ENCODE measurements around the gene C20orf144.

The C20orf144 gene

DNA sequence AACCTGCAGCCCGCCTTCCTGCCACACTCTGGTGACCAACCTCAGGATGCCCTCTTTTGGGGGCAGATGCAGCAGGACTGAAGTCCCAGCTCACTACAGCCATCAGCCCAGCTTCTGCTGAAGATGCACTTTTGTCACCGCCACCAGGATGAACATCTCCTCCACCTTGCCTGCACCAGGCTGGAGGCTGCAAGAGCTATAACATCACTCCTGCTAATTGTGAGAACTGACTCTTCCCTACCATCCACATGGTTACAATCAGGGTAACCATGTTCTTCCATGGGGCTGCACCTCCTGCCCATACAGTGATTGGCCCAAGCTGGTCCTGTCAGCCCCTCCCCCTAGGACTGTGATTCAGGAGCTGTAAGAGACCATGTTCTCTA is 2.6 kb downstream of the C20orf144 start:
- Histone ChIP-seq H3K9me3 (ENCODE audit: control insufficient read depth, low read length) (no peaks in the 10 kb centered on the region), H3K4me3 (ENCODE audit: extremely low read depth, insufficient read depth, low read length, poor library complexity, severe bottlenecking) (no peak overlapping the region), H3K27ac (ENCODE audit: low read depth, low read length, severe bottlenecking) (no peak overlapping the region), H3K36me3 (ENCODE audit: control insufficient read depth, insufficient read depth, low read length) (peaks cover 29% of the 10 kb centered on the region), H3K4me1 (ENCODE audit: control insufficient read depth, insufficient read depth, low read length, poor library complexity, severe bottlenecking) (peaks cover 9% of the 10 kb centered on the region)
- 94 to 100% methylated on average over 2 of the region's 2 CpGs for WGBS, 2 experiments (ENCODE audit: insufficient coverage in 2 of 2)

DNA sequence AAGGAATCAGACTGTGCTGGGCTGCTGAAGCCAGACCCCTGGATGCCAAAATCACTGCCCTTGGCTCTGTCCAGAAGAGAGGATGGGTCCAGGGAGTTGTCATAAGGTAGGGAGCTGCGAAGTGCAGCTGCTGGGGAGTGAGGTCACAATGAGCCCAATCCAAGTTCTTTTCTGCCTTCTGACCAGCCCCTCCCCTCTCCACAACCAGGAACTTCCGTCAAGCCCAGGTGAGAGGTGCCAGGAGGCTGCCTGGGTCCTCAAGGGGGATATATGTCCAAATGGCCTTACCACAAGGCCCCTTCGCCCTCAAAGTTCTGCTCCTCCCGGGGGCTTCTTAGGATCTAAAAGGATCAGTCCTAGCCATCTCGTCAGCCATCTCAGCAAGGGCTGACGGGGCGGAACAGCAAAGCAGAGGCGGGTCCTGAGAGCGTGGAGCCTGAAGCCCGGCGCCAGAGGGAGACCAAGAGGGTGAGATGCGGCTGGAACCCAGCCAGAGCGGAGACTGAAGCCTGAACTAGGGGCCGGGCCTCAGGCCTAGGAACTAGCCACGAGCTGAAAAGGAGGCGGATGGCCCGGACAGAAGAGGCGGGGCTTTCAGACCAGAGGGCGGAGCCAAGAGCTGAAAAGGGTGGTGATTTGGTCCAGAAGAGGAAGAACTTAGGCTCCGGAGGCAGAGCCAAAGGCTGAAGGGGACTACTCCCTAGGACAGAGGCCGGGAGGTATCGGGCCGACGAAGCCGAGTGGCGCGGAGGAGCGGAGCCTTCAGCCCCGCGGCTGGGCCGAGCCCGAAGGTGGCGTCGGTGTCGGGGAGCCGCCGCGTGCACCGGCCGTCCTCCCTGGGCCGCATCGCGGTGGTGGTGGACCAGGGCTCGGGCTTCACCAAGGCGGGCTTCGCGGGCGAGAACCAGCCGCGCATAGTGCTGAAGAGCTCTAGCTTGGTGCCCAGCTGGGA is 4.4 kb downstream of the C20orf144 start, which contains the start of gene ACTL10:
TSS of gene ACTL10 (plus strand) at position 651 of the 952 bp plus-strand sequence. CDS start 555 bp downstream, outside the sequence.
- H3K9me3 ChIP-seq (ENCODE audit: control insufficient read depth, low read length) = no peaks in the 10 kb centered on the region
- 56 to 62% methylated on average over 49 of the region's 50 CpGs for WGBS, 2 experiments (ENCODE audit: insufficient coverage in 2 of 2)
- peak within 1 kb of the TSS; percentile 22 for H3K4me3 ChIP-seq (ENCODE audit: extremely low read depth, insufficient read depth, low read length, poor library complexity, severe bottlenecking)
- peaks cover 38% of the 10 kb centered on the region for H3K36me3 ChIP-seq (ENCODE audit: control insufficient read depth, insufficient read depth, low read length)
- peak within 1 kb of the TSS; percentile 66 for H3K27ac ChIP-seq (ENCODE audit: low read depth, low read length, severe bottlenecking)
- peaks cover 9% of the 10 kb centered on the region for H3K4me1 ChIP-seq (ENCODE audit: control insufficient read depth, insufficient read depth, low read length, poor library complexity, severe bottlenecking)

DNA sequence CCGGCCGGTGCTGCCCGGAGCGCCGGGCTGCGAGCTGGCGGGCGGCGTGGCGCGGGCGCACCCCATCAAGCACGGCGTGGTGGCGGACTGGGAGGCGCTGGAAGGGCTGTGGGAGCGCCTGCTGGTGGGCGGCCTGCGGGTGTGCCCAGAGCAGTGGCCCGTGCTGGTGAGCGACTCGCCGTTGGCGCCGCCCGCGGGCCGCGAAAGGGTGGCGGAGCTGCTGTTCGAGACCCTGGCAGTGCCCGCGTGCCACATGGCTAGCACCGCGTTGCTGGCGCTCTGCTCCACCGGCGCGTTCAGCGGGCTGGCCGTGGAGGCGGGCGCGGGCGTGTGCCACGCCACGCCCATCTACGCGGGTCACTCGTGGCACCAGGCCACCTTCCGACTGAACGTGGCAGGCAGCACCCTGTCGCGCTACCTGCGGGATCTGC is 5.1 kb downstream of the C20orf144 start:
- peaks cover 45% of the 10 kb centered on the region for H3K36me3 ChIP-seq (ENCODE audit: control insufficient read depth, insufficient read depth, low read length)
- H3K27ac ChIP-seq (ENCODE audit: low read depth, low read length, severe bottlenecking) = no peak overlapping the region
- peak overlapping the region; percentile 22 for H3K4me3 ChIP-seq (ENCODE audit: extremely low read depth, insufficient read depth, low read length, poor library complexity, severe bottlenecking)
- no peaks in the 10 kb centered on the region for H3K9me3 ChIP-seq (ENCODE audit: control insufficient read depth, low read length)
- H3K4me1 ChIP-seq (ENCODE audit: control insufficient read depth, insufficient read depth, low read length, poor library complexity, severe bottlenecking) = peaks cover 9% of the 10 kb centered on the region
- WGBS, 2 experiments (ENCODE audit: insufficient coverage in 2 of 2) = 62 to 74% methylated on average over 48 to 55 of the region's 55 CpGs

- H3K4me3 ChIP-seq (ENCODE audit: extremely low read depth, insufficient read depth, low read length, poor library complexity, severe bottlenecking) = peak overlapping the region; percentile 22
- no peaks in the 10 kb centered on the region for H3K9me3 ChIP-seq (ENCODE audit: control insufficient read depth, low read length)
- H3K27ac ChIP-seq (ENCODE audit: low read depth, low read length, severe bottlenecking) = no peak overlapping the region
- H3K36me3 ChIP-seq (ENCODE audit: control insufficient read depth, insufficient read depth, low read length) = peaks cover 46% of the 10 kb centered on the region
- H3K4me1 ChIP-seq (ENCODE audit: control insufficient read depth, insufficient read depth, low read length, poor library complexity, severe bottlenecking) = peaks cover 13% of the 10 kb centered on the region
- 66 to 75% methylated on average over 43 to 44 of the region's 47 CpGs for WGBS, 2 experiments (ENCODE audit: insufficient coverage in 2 of 2)
Observed at GRCh38 chr20:33667676-33668465, 5.7 kb downstream of the C20orf144 start.

GRCh38 chr20:33668466-33669155 is 6.5 kb downstream of the C20orf144 start:
- WGBS, 2 experiments (ENCODE audit: insufficient coverage in 2 of 2) = 95 to 96% methylated on average over 12 of the region's 13 CpGs
- Histone ChIP-seq H3K9me3 (ENCODE audit: control insufficient read depth, low read length) (no peaks in the 10 kb centered on the region), H3K4me1 (ENCODE audit: control insufficient read depth, insufficient read depth, low read length, poor library complexity, severe bottlenecking) (peaks cover 20% of the 10 kb centered on the region), H3K4me3 (ENCODE audit: extremely low read depth, insufficient read depth, low read length, poor library complexity, severe bottlenecking) (no peak overlapping the region), H3K36me3 (ENCODE audit: control insufficient read depth, insufficient read depth, low read length) (peaks cover 46% of the 10 kb centered on the region), H3K27ac (ENCODE audit: low read depth, low read length, severe bottlenecking) (no peak overlapping the region)

DNA sequence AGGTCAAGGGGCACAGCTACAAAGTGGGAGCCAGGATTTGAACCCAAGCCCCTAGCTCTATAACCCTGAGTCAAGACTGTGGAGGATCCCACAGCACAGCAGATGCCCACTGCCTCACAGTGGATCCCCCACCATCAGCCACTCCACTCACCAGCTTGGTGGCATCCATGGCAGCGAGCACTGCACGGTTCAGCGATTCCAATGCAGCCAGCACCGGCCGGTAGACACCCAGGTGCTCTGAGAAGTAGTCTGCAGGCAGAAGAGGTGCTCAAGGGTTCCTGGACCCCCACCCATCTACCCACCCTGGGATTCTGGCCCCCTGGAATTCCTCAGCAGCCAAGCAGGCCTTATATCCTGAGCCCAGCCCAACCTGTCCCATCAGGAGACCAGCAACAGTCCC is 7.1 kb downstream of the C20orf144 start:
- no peak overlapping the region for H3K27ac ChIP-seq (ENCODE audit: low read depth, low read length, severe bottlenecking)
- 90% methylated on average over 5 of the region's 5 CpGs; no CpG with 5 or more reads in 1 of the 2 experiments for WGBS, 2 experiments (ENCODE audit: insufficient coverage in 2 of 2)
- no peaks in the 10 kb centered on the region for H3K9me3 ChIP-seq (ENCODE audit: control insufficient read depth, low read length)
- H3K4me1 ChIP-seq (ENCODE audit: control insufficient read depth, insufficient read depth, low read length, poor library complexity, severe bottlenecking) = peaks cover 22% of the 10 kb centered on the region
- no peak overlapping the region for H3K4me3 ChIP-seq (ENCODE audit: extremely low read depth, insufficient read depth, low read length, poor library complexity, severe bottlenecking)
- peaks cover 46% of the 10 kb centered on the region for H3K36me3 ChIP-seq (ENCODE audit: control insufficient read depth, insufficient read depth, low read length)

- 92 to 93% methylated on average over 10 to 11 of the region's 13 CpGs for WGBS, 2 experiments (ENCODE audit: insufficient coverage in 2 of 2)
- no peak overlapping the region for H3K27ac ChIP-seq (ENCODE audit: low read depth, low read length, severe bottlenecking)
- peaks cover 46% of the 10 kb centered on the region for H3K36me3 ChIP-seq (ENCODE audit: control insufficient read depth, insufficient read depth, low read length)
- peaks cover 21% of the 10 kb centered on the region for H3K4me1 ChIP-seq (ENCODE audit: control insufficient read depth, insufficient read depth, low read length, poor library complexity, severe bottlenecking)
- no peaks in the 10 kb centered on the region for H3K9me3 ChIP-seq (ENCODE audit: control insufficient read depth, low read length)
- H3K4me3 ChIP-seq (ENCODE audit: extremely low read depth, insufficient read depth, low read length, poor library complexity, severe bottlenecking) = no peak overlapping the region
Observed at GRCh38 chr20:33669873-33670640, 7.9 kb downstream of the C20orf144 start.

DNA sequence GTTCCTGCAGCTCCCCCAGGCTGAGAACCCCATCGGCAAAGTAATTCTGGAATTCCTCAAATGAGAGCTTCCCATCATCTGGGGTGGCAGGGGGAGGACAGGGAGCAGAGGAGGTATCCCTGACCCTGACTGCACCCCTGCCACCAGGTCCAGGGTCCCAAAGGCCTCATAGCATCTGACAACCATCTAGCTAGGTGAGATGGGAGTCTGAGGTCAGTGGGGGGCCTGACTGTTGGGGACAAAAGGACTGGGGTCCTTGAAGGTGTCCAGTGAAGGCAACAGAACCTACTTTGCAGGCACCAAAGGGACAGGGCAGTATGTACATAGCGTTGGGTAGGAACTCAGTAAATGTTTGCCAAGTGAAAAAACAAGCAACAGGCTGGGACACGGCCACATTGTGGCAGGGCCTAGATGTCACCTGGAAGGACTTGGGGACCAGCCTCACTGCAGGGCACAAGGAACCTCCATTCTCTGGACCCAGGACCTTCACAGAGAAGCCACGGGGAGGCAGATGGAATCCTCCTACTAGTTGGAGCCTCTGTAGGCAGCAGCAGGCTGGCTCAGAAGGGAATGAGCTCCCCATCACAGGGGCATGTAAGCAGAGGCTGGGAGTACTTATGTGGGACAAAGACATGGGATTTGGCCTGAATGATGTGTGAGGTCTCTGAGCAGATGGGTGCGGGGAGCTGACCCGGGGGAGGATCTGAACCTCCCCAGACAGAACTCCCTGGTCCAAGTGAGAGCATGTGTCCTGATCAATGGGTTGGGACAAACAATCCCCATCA is 8.8 kb downstream of the C20orf144 start:
- Histone ChIP-seq H3K4me3 (ENCODE audit: extremely low read depth, insufficient read depth, low read length, poor library complexity, severe bottlenecking) (no peak overlapping the region), H3K27ac (ENCODE audit: low read depth, low read length, severe bottlenecking) (no peak overlapping the region), H3K4me1 (ENCODE audit: control insufficient read depth, insufficient read depth, low read length, poor library complexity, severe bottlenecking) (peaks cover 29% of the 10 kb centered on the region), H3K36me3 (ENCODE audit: control insufficient read depth, insufficient read depth, low read length) (peaks cover 45% of the 10 kb centered on the region), H3K9me3 (ENCODE audit: control insufficient read depth, low read length) (no peaks in the 10 kb centered on the region)
- WGBS, 2 experiments (ENCODE audit: insufficient coverage in 2 of 2) = 96 to 98% methylated on average over 4 to 6 of the region's 6 CpGs

- Histone ChIP-seq H3K27ac (ENCODE audit: low read depth, low read length, severe bottlenecking) (no peak overlapping the region), H3K9me3 (ENCODE audit: control insufficient read depth, low read length) (no peaks in the 10 kb centered on the region), H3K4me1 (ENCODE audit: control insufficient read depth, insufficient read depth, low read length, poor library complexity, severe bottlenecking) (peaks cover 23% of the 10 kb centered on the region), H3K4me3 (ENCODE audit: extremely low read depth, insufficient read depth, low read length, poor library complexity, severe bottlenecking) (no peak overlapping the region), H3K36me3 (ENCODE audit: control insufficient read depth, insufficient read depth, low read length) (peaks cover 53% of the 10 kb centered on the region)
- 92 to 94% methylated on average over 6 to 7 of the region's 8 CpGs for WGBS, 2 experiments (ENCODE audit: insufficient coverage in 2 of 2)
Observed at GRCh38 chr20:33671573-33672288, 9.6 kb downstream of the C20orf144 start.

Measured in mesodermal cell (in vitro differentiated cells).